ENCODE measurements around the gene NAALADL2. TPM values are rescaled to one million over a fixed set of nuclear protein-coding genes. Genes with fewer than 3 reads are reported as not detected.

Gene NAALADL2
- total RNA-seq, 1 experiment from 2014 or later: 2.7 TPM

GRCh38 chr3:175018946-175019727 is 160.0 kb downstream of the NAALADL2 start:
- no TSS peak for BruUV-seq (replicated peaks)
- Histone ChIP-seq H3K4me1 (ENCODE audit: control insufficient read depth, insufficient read depth, low read length) (no peaks in the 10 kb centered on the region), H3K4me3 (ENCODE audit: low read depth in 2 of 2, low read length in 2 of 2) (no peak overlapping the region), H3K27ac (ENCODE audit: low read length) (no peak overlapping the region), H3K9me3 (ENCODE audit: control insufficient read depth, insufficient read depth, low read depth, low read length) (no peaks in the 10 kb centered on the region), H3K27me3 (ENCODE audit: control insufficient read depth, insufficient read depth, low read length) (no peaks in the 10 kb centered on the region), H3K36me3 (ENCODE audit: control insufficient read depth, insufficient read depth, low read length) (no peaks in the 10 kb centered on the region)
- ChIA-PET POLR2A (no interaction called here), CTCF (no interaction called here)
- intact Hi-C loops (cut with micrococcal nuclease; ENCODE audit: unreplicated experiment): no loop called here
- in situ Hi-C loops (cut with HindIII; ENCODE audit: low pct_unique_long_range_greater_than_20kb, low sequenced_read_pairs): no loop called here
- ATAC-seq (no peak), DNase-seq (ENCODE audit: low read depth, low spot score) (no peak)
- TF ChIP-seq POLR2AphosphoS5 (IDR thresholded peaks at IDR 0.05; ENCODE audit: low read depth, low read length): no peak
- no peak for TF ChIP-seq TCF7L2 (IDR thresholded peaks at IDR 0.05; ENCODE audit: low read depth, low read length)
- no peak for TF ChIP-seq CTCF (IDR thresholded peaks at IDR 0.05)
- TF ChIP-seq SIN3A (IDR thresholded peaks at IDR 0.05; ENCODE audit: borderline replicate concordance, insufficient read depth, low read depth, low read length): no peak
- no peak for TF ChIP-seq REST (IDR thresholded peaks at IDR 0.05; ENCODE audit: insufficient read depth in 1 of 2, low read depth in 2 of 2, low read length in 1 of 2)

- TF ChIP-seq CTCF (IDR thresholded peaks at IDR 0.05): no peak
- no peak for TF ChIP-seq REST (IDR thresholded peaks at IDR 0.05; ENCODE audit: insufficient read depth in 1 of 2, low read depth in 2 of 2, low read length in 1 of 2)
- no peak for TF ChIP-seq SIN3A (IDR thresholded peaks at IDR 0.05; ENCODE audit: borderline replicate concordance, insufficient read depth, low read depth, low read length)
- no peak for TF ChIP-seq POLR2AphosphoS5 (IDR thresholded peaks at IDR 0.05; ENCODE audit: low read depth, low read length)
- TF ChIP-seq TCF7L2 (IDR thresholded peaks at IDR 0.05; ENCODE audit: low read depth, low read length): no peak
- H3K4me1 ChIP-seq (ENCODE audit: control insufficient read depth, insufficient read depth, low read length): no peaks in the 10 kb centered on the region
- ChIA-PET CTCF (no interaction called here), POLR2A (no interaction called here)
- DNase-seq (ENCODE audit: low read depth, low spot score) (no peak), ATAC-seq (no peak)
- no peaks in the 10 kb centered on the region for H3K9me3 ChIP-seq (ENCODE audit: control insufficient read depth, insufficient read depth, low read depth, low read length)
- no peaks in the 10 kb centered on the region for H3K36me3 ChIP-seq (ENCODE audit: control insufficient read depth, insufficient read depth, low read length)
- in situ Hi-C loops (cut with HindIII; ENCODE audit: low pct_unique_long_range_greater_than_20kb, low sequenced_read_pairs) (no loop called here), intact Hi-C loops (cut with micrococcal nuclease; ENCODE audit: unreplicated experiment) (no loop called here)
- no peaks in the 10 kb centered on the region for H3K27me3 ChIP-seq (ENCODE audit: control insufficient read depth, insufficient read depth, low read length)
- no peak overlapping the region for H3K27ac ChIP-seq (ENCODE audit: low read length)
- H3K4me3 ChIP-seq (ENCODE audit: low read depth in 2 of 2, low read length in 2 of 2): no peak overlapping the region
- BruUV-seq (replicated peaks): no TSS peak
Observed at GRCh38 chr3:175020101-175020500, 161.0 kb downstream of the NAALADL2 start.
